Neural cell (in vitro differentiated cells): Measurements from ENCODE around the gene SLC25A26. TPM values are rescaled to one million over a fixed set of nuclear protein-coding genes. Genes with fewer than 3 reads are reported as not detected.

Experiments used
- H2AFZ ChIP-seq: fragments of 200-600, 300-800 bp; sonication (generic), shearing (Covaris generic); 2 replicates; pipeline ENCODE4 v1.6.0; 2014; ENCODE audit warnings: low read depth, mild to moderate bottlenecking, antibody characterized with exemption, low read length, moderate library complexity
- H3F3A ChIP-seq: fragments of 200-600 bp; shearing (Covaris generic); 2 replicates; pipeline ENCODE4 v1.6.1; 2016; ENCODE audit warnings: mild to moderate bottlenecking, moderate library complexity, mixed read lengths, antibody characterized with exemption, low read length; ENCODE audit not compliant: insufficient read depth, poor library complexity, severe bottlenecking
- H3K27ac ChIP-seq: fragments of 200-600, 300-800 bp; sonication (generic), shearing (Covaris generic); 2 replicates; pipeline ENCODE4 v1.5.1; 2014; ENCODE audit warnings: mild to moderate bottlenecking, low read length, moderate library complexity
- H3K27me3 ChIP-seq: fragments of 300-800, 200-600 bp; sonication (generic), shearing (Covaris generic); 2 replicates; pipeline ENCODE4 v1.6.0; 2014; ENCODE audit warnings: mild to moderate bottlenecking, low read depth, low read length, moderate library complexity; ENCODE audit not compliant: insufficient read depth
- H3K36me3 ChIP-seq: fragments of 300-800, 200-600 bp; sonication (generic), shearing (Covaris generic); 2 replicates; pipeline ENCODE4 v1.5.1; 2014; ENCODE audit warnings: mild to moderate bottlenecking, antibody characterized with exemption, low read length, moderate library complexity; ENCODE audit not compliant: insufficient read depth
- H3K4me2 ChIP-seq: fragments of 300-800, 200-600 bp; sonication (generic), shearing (Covaris generic); 2 replicates; pipeline ENCODE4 v1.6.0; 2014; ENCODE audit warnings: mild to moderate bottlenecking, low read length
- H3K4me3 ChIP-seq: fragments of 300-800, 200-600 bp; sonication (generic), shearing (Covaris generic); 2 replicates; pipeline ENCODE4 v1.5.1; 2014; ENCODE audit warnings: mild to moderate bottlenecking, low read length, moderate library complexity
- H3K79me2 ChIP-seq: fragments of 200-600 bp; shearing (Covaris generic); replicated peaks from 2 replicates; pipeline ENCODE4 v1.6.0; 2014; ENCODE audit warnings: mild to moderate bottlenecking, low read length, moderate library complexity; ENCODE audit not compliant: insufficient read depth
- H3K9ac ChIP-seq: fragments of 300-800, 200-600 bp; sonication (generic), shearing (Covaris generic); 2 replicates; pipeline ENCODE4 v1.6.1; 2016; ENCODE audit warnings: mild to moderate bottlenecking, low read length, mixed read lengths
- H3K9me2 ChIP-seq: fragments of 200-600 bp; shearing (Covaris generic); 2 replicates; pipeline ENCODE4 v1.6.1; 2016; ENCODE audit warnings: mild to moderate bottlenecking, low read length, mixed read lengths; ENCODE audit not compliant: insufficient read depth
- H3K9me3 ChIP-seq: fragments of 200-600, 300-800 bp; sonication (generic), shearing (Covaris generic); 2 replicates; pipeline ENCODE4 v1.6.1; 2016; ENCODE audit warnings: mild to moderate bottlenecking, mixed run types, low read length, moderate library complexity, mixed read lengths
- H4K20me1 ChIP-seq: fragments of 200-600 bp; shearing (Covaris generic); 2 replicates; pipeline ENCODE4 v1.6.1; 2016; ENCODE audit warnings: mild to moderate bottlenecking, mixed run types; ENCODE audit not compliant: insufficient read depth
- EP300 ChIP-seq: fragments of 450-650 bp; conservative IDR thresholded peaks from 2 replicates; pipeline ENCODE4 v1.6.1; 2014; ENCODE audit warnings: antibody characterized with exemption, mild to moderate bottlenecking, moderate library complexity; ENCODE audit not compliant: poor library complexity, severe bottlenecking
- EZH2 ChIP-seq: fragments of 200-600, 300-800 bp; shearing (Covaris generic), sonication (generic); IDR thresholded peaks from 2 replicates; pipeline ENCODE4 v1.6.1; 2014; ENCODE audit warnings: antibody characterized with exemption, low read length, borderline replicate concordance, mild to moderate bottlenecking; ENCODE audit not compliant: insufficient read depth, poor library complexity, severe bottlenecking
- MXI1 ChIP-seq: fragments of 450-650 bp; conservative IDR thresholded peaks from 2 replicates; pipeline ENCODE4 v1.6.1; 2014; ENCODE audit warnings: antibody characterized with exemption, mild to moderate bottlenecking; ENCODE audit not compliant: poor library complexity, severe bottlenecking
- POLR2AphosphoS5 ChIP-seq: IDR thresholded peaks from 2 replicates; pipeline ENCODE4 v1.6.1; 2012
- RAD21 ChIP-seq: fragments of 450-650 bp; conservative IDR thresholded peaks from 2 replicates; pipeline ENCODE4 v1.6.1; 2014; ENCODE audit warnings: antibody characterized with exemption, mild to moderate bottlenecking, moderate library complexity
- SMC3 ChIP-seq: fragments of 450-650 bp; conservative IDR thresholded peaks from 2 replicates; pipeline ENCODE4 v1.6.1; 2014; ENCODE audit warnings: antibody characterized with exemption, mild to moderate bottlenecking, moderate library complexity; ENCODE audit not compliant: poor library complexity
- polyA plus RNA-seq: library from polyadenylated mRNA; depleted of rRNA; stranded (reverse); fragments of >200 nt; gene quantifications from 2 replicates; pipeline ENCODE4 v1.2.3, GENCODE V29; 2014
- TF ChIP-seq, protein P1 (sequence below): IDR thresholded peaks from 2 replicates; pipeline ENCODE4 v1.6.1; 2012; ENCODE audit warnings: borderline replicate concordance
- TF ChIP-seq, protein P2 (sequence below): fragments of 450-650 bp; IDR thresholded peaks from 2 replicates; pipeline ENCODE4 v1.5.1; 2014; ENCODE audit warnings: antibody characterized with exemption, mild to moderate bottlenecking, moderate library complexity; ENCODE audit not compliant: poor library complexity, severe bottlenecking

The SLC25A26 gene
- polyA plus RNA-seq, 1 donor from 2014 or later, result 21.0 TPM

DNA sequence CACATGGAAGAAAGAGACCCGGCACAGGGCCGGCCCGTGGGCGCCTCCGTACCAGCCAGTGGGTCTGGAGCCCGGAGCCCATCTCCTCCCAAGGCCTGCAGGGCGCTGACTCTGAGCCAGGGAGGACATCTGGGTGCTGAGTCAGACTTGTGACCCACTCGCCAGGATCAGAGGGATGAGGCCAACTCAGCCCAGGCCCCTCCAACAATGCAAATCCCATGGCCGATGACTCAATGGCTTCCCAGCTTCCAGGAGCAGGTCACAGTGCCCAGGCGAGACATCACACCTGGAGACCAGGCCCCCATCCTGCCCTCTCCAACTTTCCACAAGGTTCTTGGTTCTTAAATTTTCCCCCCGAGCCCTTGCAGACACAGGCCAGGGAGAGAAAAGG lies 184.9 kb downstream of the SLC25A26 start (continued):
- TF ChIP-seq, protein P1, sequence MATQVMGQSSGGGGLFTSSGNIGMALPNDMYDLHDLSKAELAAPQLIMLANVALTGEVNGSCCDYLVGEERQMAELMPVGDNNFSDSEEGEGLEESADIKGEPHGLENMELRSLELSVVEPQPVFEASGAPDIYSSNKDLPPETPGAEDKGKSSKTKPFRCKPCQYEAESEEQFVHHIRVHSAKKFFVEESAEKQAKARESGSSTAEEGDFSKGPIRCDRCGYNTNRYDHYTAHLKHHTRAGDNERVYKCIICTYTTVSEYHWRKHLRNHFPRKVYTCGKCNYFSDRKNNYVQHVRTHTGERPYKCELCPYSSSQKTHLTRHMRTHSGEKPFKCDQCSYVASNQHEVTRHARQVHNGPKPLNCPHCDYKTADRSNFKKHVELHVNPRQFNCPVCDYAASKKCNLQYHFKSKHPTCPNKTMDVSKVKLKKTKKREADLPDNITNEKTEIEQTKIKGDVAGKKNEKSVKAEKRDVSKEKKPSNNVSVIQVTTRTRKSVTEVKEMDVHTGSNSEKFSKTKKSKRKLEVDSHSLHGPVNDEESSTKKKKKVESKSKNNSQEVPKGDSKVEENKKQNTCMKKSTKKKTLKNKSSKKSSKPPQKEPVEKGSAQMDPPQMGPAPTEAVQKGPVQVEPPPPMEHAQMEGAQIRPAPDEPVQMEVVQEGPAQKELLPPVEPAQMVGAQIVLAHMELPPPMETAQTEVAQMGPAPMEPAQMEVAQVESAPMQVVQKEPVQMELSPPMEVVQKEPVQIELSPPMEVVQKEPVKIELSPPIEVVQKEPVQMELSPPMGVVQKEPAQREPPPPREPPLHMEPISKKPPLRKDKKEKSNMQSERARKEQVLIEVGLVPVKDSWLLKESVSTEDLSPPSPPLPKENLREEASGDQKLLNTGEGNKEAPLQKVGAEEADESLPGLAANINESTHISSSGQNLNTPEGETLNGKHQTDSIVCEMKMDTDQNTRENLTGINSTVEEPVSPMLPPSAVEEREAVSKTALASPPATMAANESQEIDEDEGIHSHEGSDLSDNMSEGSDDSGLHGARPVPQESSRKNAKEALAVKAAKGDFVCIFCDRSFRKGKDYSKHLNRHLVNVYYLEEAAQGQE, result no peak
- TF ChIP-seq RAD21, result no peak

DNA sequence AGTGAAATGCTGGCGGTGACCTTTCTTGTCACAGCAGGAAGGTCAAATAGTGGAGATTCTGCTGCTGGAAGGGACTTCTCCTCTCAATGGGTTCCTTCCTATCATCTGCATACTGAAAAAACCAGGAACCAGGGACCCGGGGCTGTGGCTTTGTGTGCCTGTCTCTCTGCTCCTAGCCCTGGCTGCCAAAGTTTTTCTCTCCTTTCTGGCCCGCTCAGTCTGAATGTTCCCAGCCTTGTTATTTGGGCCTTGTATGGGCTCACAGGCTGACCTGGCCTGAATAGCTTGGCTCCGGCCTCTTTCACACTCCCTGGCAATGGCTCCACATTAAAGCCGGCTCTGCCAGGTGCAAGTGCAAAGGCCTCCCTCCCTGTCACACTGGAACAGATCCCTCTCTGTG lies 185.4 kb downstream of the SLC25A26 start:
- no peak overlapping the region for H2AFZ ChIP-seq
- no peak overlapping the region for H3K9ac ChIP-seq
- no peak overlapping the region for H3K4me3 ChIP-seq
- H3K79me2 ChIP-seq, result no peaks in the 10 kb centered on the region
- no peaks in the 10 kb centered on the region for H3K9me2 ChIP-seq
- no peaks in the 10 kb centered on the region for H3K9me3 ChIP-seq
- no peak overlapping the region for H3K27ac ChIP-seq
- no peak overlapping the region for H3K4me2 ChIP-seq
- H3K27me3 ChIP-seq, result no peaks in the 10 kb centered on the region
- no peak for TF ChIP-seq POLR2AphosphoS5
- TF ChIP-seq, protein P2, sequence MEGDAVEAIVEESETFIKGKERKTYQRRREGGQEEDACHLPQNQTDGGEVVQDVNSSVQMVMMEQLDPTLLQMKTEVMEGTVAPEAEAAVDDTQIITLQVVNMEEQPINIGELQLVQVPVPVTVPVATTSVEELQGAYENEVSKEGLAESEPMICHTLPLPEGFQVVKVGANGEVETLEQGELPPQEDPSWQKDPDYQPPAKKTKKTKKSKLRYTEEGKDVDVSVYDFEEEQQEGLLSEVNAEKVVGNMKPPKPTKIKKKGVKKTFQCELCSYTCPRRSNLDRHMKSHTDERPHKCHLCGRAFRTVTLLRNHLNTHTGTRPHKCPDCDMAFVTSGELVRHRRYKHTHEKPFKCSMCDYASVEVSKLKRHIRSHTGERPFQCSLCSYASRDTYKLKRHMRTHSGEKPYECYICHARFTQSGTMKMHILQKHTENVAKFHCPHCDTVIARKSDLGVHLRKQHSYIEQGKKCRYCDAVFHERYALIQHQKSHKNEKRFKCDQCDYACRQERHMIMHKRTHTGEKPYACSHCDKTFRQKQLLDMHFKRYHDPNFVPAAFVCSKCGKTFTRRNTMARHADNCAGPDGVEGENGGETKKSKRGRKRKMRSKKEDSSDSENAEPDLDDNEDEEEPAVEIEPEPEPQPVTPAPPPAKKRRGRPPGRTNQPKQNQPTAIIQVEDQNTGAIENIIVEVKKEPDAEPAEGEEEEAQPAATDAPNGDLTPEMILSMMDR, result no peak
- TF ChIP-seq, protein P1, result no peak
- H3K36me3 ChIP-seq, result no peaks in the 10 kb centered on the region
- H3F3A ChIP-seq, result no peaks in the 10 kb centered on the region
- H4K20me1 ChIP-seq, result no peaks in the 10 kb centered on the region

DNA sequence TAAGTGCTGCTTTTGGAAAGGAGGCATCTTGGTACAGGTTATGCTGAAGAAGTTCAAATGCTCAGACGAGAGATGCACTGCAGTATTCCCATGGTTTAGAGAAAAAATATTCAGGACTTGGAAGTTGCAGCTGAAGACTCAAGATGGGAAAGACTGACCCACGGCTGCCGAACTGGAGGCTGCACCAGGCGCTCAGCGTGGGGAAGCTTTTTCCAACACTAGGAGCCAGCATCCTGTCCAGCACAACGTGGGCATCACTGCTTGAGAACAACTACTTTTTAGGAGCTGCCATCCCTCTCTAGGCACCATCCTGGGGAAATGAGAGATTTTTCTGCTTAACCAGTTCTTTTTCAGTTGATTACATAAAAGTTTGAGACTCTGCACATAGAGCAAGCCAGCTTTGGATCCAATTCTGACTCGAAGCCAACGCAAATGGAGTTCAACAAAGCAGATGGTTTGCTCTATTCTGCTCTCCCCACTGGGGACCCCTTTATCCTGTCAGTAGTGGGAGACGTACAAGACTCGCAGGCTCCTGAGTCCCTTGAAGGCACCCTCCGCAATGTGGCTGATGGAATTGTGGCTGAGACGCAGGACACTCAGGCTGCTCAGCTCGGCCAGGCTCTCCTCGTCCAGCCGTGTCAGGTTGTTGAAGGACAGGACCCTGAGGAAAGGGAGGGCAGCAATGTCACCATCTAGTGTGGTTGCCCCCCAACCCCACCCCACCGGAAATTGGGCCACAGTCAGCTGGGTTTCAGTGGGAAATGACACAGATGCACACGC lies 186.2 kb downstream of the SLC25A26 start:
- Histone ChIP-seq H3K36me3 (no peaks in the 10 kb centered on the region), H3K9me3 (no peaks in the 10 kb centered on the region), H3K27ac (no peak overlapping the region), H3K27me3 (no peaks in the 10 kb centered on the region), H3K9me2 (no peaks in the 10 kb centered on the region), H3F3A (no peaks in the 10 kb centered on the region), H2AFZ (no peak overlapping the region), H4K20me1 (no peaks in the 10 kb centered on the region), H3K4me3 (no peak overlapping the region), H3K9ac (no peak overlapping the region), H3K79me2 (no peaks in the 10 kb centered on the region), H3K4me2 (no peak overlapping the region)
- TF ChIP-seq SMC3, result no peak
- no peak for TF ChIP-seq POLR2AphosphoS5
- TF ChIP-seq RAD21, result no peak
- TF ChIP-seq, protein P1, result no peak
- no peak for TF ChIP-seq MXI1
- no peak for TF ChIP-seq EP300
- TF ChIP-seq, protein P2, result no peak
- TF ChIP-seq EZH2, result no peak
